Activated naive CD8-positive, alpha-beta T cell treated with anti-CD3 and anti-CD28 coated beads, Interleukin-2, amount 50 U/mL, for 24 hours (primary cell): ENCODE measurements around the gene TMEM132C.
"Not testable (repeated sequence)": the region's sequence is repeated elsewhere in the genome, so short reads cannot be mapped to it uniquely, and the experiment has no call there.

Experiments
- ATAC-seq: fragments of 150-1000 bp; cut with Tn5 transposase; one replicate; pipeline ENCODE4 v1.10.0; 2021
- DNase-seq: peaks from one replicate; pipeline ENCODE4 v3.0.0; 2021
- H3K27ac Mint-ChIP-seq: one replicate; pipeline ENCODE4 v1.8.0; 2021; ENCODE audit warnings: mild to moderate bottlenecking, mixed read lengths
- H3K27me3 Mint-ChIP-seq: one replicate; pipeline ENCODE4 v1.8.0; 2021; ENCODE audit warnings: mixed read lengths
- H3K36me3 Mint-ChIP-seq: one replicate; pipeline ENCODE4 v1.8.0; 2021; ENCODE audit warnings: low read depth, mixed read lengths
- H3K4me1 Mint-ChIP-seq: one replicate; pipeline ENCODE4 v1.8.0; 2021; ENCODE audit warnings: mixed read lengths
- H3K4me3 Mint-ChIP-seq: one replicate; pipeline ENCODE4 v1.8.0; 2021; ENCODE audit warnings: mild to moderate bottlenecking, moderate library complexity, mixed read lengths
- H3K9me3 Mint-ChIP-seq: one replicate; pipeline ENCODE4 v1.8.0; 2021; ENCODE audit warnings: mixed read lengths

TMEM132C gene

DNA sequence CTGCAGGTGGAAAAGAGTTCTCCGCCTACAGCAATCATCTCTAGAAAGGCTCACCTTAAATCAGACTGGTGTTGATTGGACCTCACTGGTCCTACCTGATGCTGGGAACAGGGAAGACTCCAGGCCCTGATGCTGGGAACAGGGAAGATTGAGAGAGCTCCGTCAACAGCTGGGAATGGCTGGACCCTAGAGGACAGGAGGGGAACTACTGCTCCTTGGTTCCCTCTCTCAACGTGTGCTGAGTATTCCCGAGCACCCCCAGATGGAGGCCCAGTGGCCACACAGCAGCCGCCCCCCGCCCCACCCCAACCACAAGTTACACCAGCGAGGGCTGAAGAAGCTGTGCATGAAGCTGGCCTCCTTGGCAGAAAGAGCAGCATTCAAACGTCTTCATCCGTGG is 316.5 kb downstream of the TMEM132C start:
- no peaks in the 10 kb centered on the region for H3K4me1 Mint-ChIP-seq
- H3K27me3 Mint-ChIP-seq = no peaks in the 10 kb centered on the region
- H3K9me3 Mint-ChIP-seq = peaks cover 5% of the 10 kb centered on the region
- DNase-seq = no peak
- H3K4me3 Mint-ChIP-seq = no peak overlapping the region
- ATAC-seq = no peak
- no peak overlapping the region for H3K27ac Mint-ChIP-seq
- no peaks in the 10 kb centered on the region for H3K36me3 Mint-ChIP-seq

DNA sequence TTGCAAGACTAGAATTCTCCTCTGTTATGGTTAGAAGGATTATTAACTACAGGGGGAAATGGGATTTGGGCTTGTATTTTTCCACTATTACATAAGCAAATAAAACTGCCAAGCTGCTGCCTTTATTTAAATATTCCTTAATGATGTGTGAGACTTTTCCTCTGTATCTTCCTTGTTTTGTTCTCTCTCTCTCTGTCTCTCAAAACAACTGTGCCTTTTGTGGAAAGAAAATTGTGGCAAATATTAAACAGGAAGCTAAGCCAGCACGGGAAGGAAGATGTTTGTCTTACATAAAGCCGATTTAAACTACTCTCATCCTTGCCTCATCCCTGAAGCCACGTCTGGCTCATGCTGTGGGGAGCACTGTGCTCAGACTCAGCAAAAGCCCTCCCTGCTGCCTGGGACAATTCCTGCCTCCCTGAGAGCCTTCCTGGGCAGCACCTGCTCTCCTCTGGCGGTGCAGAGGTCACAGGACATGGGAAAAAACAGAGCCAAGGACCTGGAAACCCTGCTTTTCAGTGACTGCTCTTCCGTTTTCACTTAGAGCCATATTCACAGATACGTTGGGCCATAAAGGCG is 319.6 kb downstream of the TMEM132C start:
- Mint-ChIP-seq H3K36me3 (no peaks in the 10 kb centered on the region), H3K4me1 (no peaks in the 10 kb centered on the region), H3K27ac (no peak overlapping the region), H3K9me3 (peaks cover 5% of the 10 kb centered on the region), H3K4me3 (no peak overlapping the region), H3K27me3 (no peaks in the 10 kb centered on the region)
- DNase-seq (no peak), ATAC-seq (no peak)

DNA sequence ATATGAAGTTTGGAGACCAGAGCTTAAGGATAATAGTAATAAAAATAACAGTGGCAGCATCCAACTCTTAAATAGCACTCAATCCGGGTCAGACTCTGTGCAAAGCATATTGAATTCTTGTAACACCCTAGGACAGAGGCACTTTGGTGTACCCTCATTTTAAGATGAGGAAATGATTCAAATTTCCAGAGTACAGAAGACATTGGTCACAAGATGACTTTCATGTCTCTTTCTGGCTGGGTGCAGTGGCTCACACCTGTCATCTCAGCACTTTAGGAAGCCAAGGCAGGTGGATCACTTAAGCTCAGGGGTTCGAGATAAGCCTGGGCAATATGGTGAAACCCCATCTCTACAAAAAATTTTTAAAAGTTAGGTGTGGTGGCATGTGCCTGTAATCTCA is 320.9 kb downstream of the TMEM132C start:
- no peak for DNase-seq
- no peak for ATAC-seq
- Mint-ChIP-seq H3K9me3 (no peaks in the 10 kb centered on the region), H3K4me3 (no peak overlapping the region), H3K4me1 (no peaks in the 10 kb centered on the region), H3K27ac (no peak overlapping the region), H3K27me3 (no peaks in the 10 kb centered on the region), H3K36me3 (no peaks in the 10 kb centered on the region)

DNA sequence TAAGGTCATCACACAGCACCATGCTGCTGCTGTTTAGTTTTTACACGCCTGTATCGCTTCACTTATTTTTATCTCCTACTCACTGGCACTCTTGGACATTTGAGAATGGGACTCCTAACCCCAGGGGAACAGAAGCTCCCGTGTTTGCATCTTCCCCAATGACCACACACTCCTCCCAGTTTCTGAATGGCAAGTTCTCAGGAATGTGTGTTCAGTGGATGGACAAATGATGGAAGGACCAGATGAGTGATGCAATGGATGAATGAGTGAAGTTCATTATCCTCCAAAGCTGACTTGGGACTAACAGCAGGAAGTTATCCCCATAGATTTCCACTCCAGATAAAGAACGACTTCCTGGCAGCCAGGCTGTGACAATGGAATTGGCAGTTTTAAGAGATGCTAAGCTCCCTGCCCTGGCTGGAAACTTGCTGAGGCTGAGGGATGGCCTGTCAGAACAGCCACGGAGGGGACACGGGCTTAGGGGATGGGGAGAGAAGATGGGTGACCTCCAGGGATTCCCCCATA is 325.3 kb downstream of the TMEM132C start:
- Mint-ChIP-seq H3K4me1 (no peaks in the 10 kb centered on the region), H3K27ac (no peak overlapping the region), H3K9me3 (no peaks in the 10 kb centered on the region), H3K36me3 (no peaks in the 10 kb centered on the region), H3K4me3 (no peak overlapping the region), H3K27me3 (peaks cover 2% of the 10 kb centered on the region)
- ATAC-seq (no peak), DNase-seq (no peak)

DNA sequence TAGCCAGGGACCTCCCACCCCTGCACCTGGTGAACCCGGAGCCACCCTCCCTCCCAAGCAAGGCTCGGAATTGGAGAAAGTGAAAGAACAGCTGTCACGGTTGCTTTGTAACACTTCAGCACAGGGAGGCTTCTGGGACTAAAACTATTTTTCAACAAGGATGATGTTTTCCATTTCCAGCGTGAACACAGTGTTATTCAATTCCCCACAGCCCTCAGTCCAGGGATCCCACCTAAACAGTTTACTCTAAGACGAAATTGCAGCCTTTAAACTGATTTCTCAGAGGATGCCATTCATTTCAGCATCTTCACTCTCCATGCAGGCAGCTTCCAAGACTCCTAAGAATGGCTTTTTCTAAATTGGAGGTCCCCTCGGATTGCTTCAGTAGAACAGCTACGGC is 327.6 kb downstream of the TMEM132C start:
- peaks cover 2% of the 10 kb centered on the region for H3K27me3 Mint-ChIP-seq
- no peaks in the 10 kb centered on the region for H3K36me3 Mint-ChIP-seq
- H3K4me1 Mint-ChIP-seq = no peaks in the 10 kb centered on the region
- no peak for ATAC-seq
- H3K9me3 Mint-ChIP-seq = no peaks in the 10 kb centered on the region
- no peak for DNase-seq
- no peak overlapping the region for H3K27ac Mint-ChIP-seq
- H3K4me3 Mint-ChIP-seq = no peak overlapping the region

DNA sequence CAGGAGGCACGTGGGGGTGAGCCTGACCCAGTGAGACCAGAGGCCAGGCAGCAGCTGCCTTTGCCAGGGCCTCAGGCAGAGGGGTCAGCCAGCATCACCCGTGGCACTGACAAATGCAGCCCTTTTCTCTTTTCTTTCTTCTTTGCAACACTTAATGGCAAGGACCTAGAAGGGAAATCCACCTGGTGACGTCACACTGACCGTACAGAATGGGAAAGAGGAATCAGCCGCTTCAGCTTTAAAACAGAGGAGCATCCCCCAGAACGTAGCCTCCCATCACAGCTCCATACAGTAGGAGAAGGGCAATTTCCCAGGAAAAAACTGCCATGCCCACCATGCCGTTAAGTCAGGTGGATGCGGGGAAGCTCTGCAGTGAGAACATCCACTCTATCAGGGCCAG is 328.6 kb downstream of the TMEM132C start:
- Mint-ChIP-seq H3K36me3 (no peaks in the 10 kb centered on the region), H3K4me1 (no peaks in the 10 kb centered on the region), H3K4me3 (no peak overlapping the region)

DNA sequence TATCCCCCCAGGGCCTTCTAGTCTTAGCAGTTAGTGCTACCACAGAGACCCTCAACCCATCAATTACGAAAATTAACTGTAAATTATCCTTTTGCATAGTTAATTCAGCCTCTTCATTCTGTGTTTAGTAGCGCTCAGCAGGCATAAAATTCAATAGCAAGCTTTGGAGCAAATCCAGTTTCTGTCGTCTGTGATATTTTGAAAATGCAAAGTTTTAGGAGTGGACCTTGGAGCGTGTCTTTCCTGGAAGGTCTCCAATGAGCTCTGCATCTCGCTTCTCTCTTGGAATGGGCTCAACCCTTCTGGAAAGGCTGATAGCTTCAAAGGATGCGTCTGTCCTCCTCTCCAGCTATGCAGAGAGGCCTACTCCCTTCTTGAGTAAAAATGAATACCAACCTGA is 333.9 kb downstream of the TMEM132C start:
- H3K4me1 Mint-ChIP-seq = no peaks in the 10 kb centered on the region
- no peaks in the 10 kb centered on the region for H3K9me3 Mint-ChIP-seq
- ATAC-seq (no peak), DNase-seq (no peak)
- H3K4me3 Mint-ChIP-seq = no peak overlapping the region
- no peaks in the 10 kb centered on the region for H3K27me3 Mint-ChIP-seq
- no peaks in the 10 kb centered on the region for H3K36me3 Mint-ChIP-seq
- H3K27ac Mint-ChIP-seq = no peak overlapping the region

More for the DNA sequence above, 328.6 kb downstream of the TMEM132C start:
- no peak for DNase-seq
- ATAC-seq = no peak
- Mint-ChIP-seq H3K27ac (no peak overlapping the region), H3K9me3 (no peaks in the 10 kb centered on the region), H3K27me3 (peaks cover 2% of the 10 kb centered on the region)

DNA sequence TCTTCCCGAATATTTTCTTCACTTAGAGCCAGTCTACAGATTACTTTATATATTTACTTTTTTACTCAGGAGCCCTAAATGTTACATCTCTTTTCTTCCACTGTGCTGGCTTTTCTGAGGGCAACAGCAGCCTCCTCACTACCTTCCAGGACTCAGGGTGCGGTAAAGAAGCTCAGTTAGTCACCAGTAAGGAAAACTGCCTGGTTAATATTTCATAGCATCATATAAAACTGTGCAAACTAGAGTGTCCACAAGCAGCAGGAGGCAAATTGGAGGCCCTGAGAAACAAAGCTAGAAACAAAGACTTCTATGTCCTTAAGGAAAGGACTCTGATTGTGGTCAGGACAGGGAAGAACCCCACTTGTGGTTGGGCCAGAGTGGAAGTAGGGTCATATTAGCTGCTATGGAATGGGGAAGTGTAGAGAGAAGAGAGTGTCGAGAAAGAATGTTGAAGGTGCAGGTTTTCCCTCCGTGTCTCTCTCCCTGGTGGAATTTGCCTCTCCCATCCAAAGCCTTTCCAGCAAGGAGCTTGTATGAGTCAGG is 336.7 kb downstream of the TMEM132C start:
- peaks cover 3% of the 10 kb centered on the region for H3K27me3 Mint-ChIP-seq
- ATAC-seq = no peak
- H3K4me1 Mint-ChIP-seq = no peaks in the 10 kb centered on the region

DNA sequence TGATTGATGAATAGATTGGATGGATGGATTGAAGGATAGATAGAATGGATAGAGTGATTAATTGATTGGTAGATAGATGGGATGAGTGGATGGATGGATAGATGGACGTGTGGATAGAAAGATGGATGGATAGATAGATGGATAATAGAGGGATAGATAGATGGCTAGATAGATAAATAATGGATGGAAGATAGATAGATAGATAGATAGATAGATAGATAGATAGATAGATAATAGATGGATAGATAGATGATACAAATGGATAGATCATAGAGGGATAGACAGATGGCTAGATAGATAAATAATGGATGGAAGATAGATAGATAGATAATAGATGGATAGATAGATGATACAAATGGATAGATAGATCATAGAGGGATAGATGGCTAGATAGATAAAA is 337.2 kb downstream of the TMEM132C start:
- not testable (repeated sequence) for H3K27me3 Mint-ChIP-seq, ATAC-seq, H3K36me3 Mint-ChIP-seq, H3K4me1 Mint-ChIP-seq, H3K27ac Mint-ChIP-seq, DNase-seq, H3K9me3 Mint-ChIP-seq, H3K4me3 Mint-ChIP-seq

More for the DNA sequence above, 336.7 kb downstream of the TMEM132C start:
- Mint-ChIP-seq H3K4me3 (no peak overlapping the region), H3K9me3 (no peaks in the 10 kb centered on the region), H3K27ac (no peak overlapping the region), H3K36me3 (no peaks in the 10 kb centered on the region)
- DNase-seq = no peak

DNA sequence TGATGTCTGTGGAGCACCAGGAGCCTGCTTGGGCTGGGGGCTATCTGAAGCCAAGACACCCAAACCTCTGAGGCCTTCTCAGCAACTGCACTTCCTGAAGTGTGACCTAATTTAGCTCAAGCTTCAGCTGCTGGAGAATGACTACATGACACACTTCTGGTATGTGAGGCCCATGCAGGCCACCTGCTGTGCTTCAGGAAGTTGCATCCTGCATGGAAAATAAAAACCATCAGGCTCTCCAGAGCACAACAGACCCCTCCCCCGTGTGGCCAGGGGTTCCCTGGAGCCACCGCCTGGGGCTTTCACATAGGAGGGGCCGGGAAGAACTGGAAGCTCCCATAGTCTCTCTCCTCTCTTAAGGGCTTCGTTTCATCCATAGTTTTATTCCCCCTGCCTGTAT is 339.1 kb downstream of the TMEM132C start:
- H3K36me3 Mint-ChIP-seq = no peaks in the 10 kb centered on the region
- H3K27me3 Mint-ChIP-seq = peaks cover 3% of the 10 kb centered on the region
- H3K4me1 Mint-ChIP-seq = no peaks in the 10 kb centered on the region
- H3K27ac Mint-ChIP-seq = no peak overlapping the region
- H3K9me3 Mint-ChIP-seq = no peaks in the 10 kb centered on the region
- ATAC-seq = no peak
- no peak overlapping the region for H3K4me3 Mint-ChIP-seq
- no peak for DNase-seq

DNA sequence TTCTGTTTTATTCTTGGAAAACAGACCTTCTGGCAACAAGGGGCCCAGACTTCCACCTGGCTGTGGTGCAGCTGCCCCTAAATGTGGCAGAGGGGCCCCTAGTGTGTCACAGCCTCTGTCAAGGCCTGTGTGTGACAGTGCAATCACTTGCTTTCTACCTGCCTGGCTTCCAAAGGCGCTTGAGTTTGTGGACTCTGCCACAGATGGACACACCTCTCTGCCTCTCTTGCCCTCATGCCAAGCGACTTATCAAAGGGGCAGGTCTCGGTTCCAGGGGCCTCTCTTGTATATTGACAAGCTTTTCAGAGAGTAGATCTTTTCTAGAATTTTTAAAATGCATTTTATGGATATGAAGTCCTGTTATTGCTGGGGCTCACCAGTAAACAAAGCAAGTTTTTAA is 339.6 kb downstream of the TMEM132C start:
- Mint-ChIP-seq H3K27ac (no peak overlapping the region), H3K4me3 (no peak overlapping the region)

DNA sequence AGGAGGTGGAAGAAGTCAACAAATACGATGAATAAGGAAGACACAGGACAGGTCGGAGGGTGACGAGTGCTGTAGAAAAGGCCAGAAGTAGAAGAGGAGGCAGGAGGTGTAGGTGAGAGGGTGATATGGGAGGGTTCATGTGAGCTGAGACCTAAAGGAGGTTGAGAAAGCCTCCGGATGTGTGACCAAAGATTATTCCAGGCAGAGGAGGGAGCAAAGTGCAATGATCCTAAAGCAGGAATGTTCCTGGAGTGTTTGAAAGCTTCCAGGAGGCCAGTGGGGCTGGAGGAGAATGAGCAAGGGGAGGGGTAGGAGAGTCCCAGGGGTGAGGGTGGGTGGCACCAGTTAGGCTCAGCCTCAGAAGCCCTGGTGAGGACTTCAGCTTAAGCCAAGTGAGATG is 340.0 kb downstream of the TMEM132C start:
- Mint-ChIP-seq H3K27ac (no peak overlapping the region), H3K4me3 (no peak overlapping the region), H3K4me1 (no peaks in the 10 kb centered on the region), H3K9me3 (no peaks in the 10 kb centered on the region), H3K27me3 (peaks cover 3% of the 10 kb centered on the region), H3K36me3 (no peaks in the 10 kb centered on the region)
- DNase-seq (no peak), ATAC-seq (no peak)

More for the DNA sequence above, 339.6 kb downstream of the TMEM132C start:
- Mint-ChIP-seq H3K27me3 (peaks cover 3% of the 10 kb centered on the region), H3K36me3 (no peaks in the 10 kb centered on the region), H3K4me1 (no peaks in the 10 kb centered on the region), H3K9me3 (no peaks in the 10 kb centered on the region)
- ATAC-seq (no peak), DNase-seq (no peak)

DNA sequence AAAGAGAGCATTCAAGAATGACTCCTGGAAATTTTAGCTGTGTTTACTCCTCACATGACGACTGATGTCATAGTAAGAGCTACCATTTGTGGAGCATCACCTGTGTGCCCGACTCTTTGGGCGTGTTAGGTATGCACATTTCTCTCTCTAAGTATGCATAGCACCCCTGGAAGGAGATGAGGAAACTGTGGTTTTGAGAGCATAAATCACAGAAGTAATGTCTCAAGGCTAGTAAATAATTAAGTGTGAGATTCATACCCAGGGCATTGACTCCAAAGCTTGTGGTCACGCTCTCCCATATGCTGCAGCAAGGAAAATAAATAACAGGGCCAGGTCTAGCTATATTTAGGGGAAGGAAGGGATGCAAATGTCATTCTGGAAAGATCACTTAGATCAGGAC is 340.7 kb downstream of the TMEM132C start:
- no peak for DNase-seq
- no peaks in the 10 kb centered on the region for H3K9me3 Mint-ChIP-seq
- no peak overlapping the region for H3K4me3 Mint-ChIP-seq
- H3K27me3 Mint-ChIP-seq = peaks cover 3% of the 10 kb centered on the region
- no peak for ATAC-seq
- H3K4me1 Mint-ChIP-seq = no peaks in the 10 kb centered on the region
- H3K27ac Mint-ChIP-seq = no peak overlapping the region
- no peaks in the 10 kb centered on the region for H3K36me3 Mint-ChIP-seq

DNA sequence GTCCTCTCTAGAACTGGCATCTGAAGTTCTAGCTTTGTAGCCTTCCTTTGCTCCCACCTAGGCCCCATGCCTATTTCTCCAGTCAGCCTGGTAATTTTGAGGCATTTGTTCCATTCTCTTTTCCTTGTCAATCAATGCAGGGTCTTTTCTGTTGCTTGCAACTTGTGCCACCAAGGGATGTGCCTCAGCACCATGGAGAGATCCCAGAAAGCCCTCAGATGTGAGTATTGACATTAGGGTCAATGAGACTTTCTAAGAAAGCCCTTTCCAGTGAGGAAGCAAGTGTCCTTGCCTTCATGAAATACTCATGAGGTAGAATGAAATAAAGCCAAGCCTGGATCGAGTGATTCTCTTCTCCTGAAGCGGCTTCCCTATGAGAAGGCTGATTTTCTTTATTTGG is 342.9 kb downstream of the TMEM132C start:
- Mint-ChIP-seq H3K4me3 (no peak overlapping the region), H3K27me3 (peaks cover 3% of the 10 kb centered on the region), H3K27ac (no peak overlapping the region), H3K9me3 (no peaks in the 10 kb centered on the region), H3K4me1 (no peaks in the 10 kb centered on the region), H3K36me3 (no peaks in the 10 kb centered on the region)
- no peak for DNase-seq
- no peak for ATAC-seq

DNA sequence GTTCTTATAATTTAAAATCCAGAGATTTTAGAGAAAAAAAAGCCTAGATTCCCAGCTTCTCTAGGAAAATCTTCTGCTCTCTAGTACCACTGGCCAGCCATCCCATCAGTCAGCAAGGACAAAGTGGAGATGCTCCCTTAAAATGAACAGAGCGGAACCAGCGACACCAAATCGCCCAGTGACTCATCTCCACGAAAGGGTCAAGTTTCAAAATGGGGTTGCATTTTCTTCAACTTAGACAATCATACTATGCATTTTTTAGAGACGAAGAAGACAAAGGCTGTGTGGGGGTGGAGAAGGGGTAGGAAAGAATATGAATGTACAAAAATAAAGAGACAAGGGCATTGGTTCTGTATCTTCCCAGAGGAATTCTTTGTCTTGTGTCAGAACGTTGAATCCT is 344.8 kb downstream of the TMEM132C start:
- ATAC-seq (no peak), DNase-seq (no peak)
- Mint-ChIP-seq H3K4me1 (no peaks in the 10 kb centered on the region), H3K27me3 (peaks cover 2% of the 10 kb centered on the region), H3K9me3 (no peaks in the 10 kb centered on the region), H3K27ac (no peak overlapping the region), H3K4me3 (no peak overlapping the region), H3K36me3 (no peaks in the 10 kb centered on the region)
